Hepatocyte (in vitro differentiated cells): ENCODE data around the gene WDR1. TPM values are rescaled to one million over a fixed set of nuclear protein-coding genes. Genes with fewer than 3 reads are reported as not detected.

ENCODE experiments used
- DNase-seq: peaks from one replicate; pipeline ENCODE4 v3.0.0-alpha.2; 2016; ENCODE audit warnings: low spot score
- H2AFZ ChIP-seq: fragments of 200-600 bp; sonication (generic); 2 replicates; pipeline ENCODE4 v1.6.0; 2016; ENCODE audit warnings: antibody characterized with exemption, mild to moderate bottlenecking
- H3K27ac ChIP-seq: fragments of 200-600 bp; sonication (generic); 2 replicates; pipeline ENCODE4 v1.5.1; 2016; ENCODE audit warnings: mild to moderate bottlenecking
- H3K27me3 ChIP-seq: fragments of 200-600 bp; sonication (generic); 2 replicates; pipeline ENCODE4 v1.6.1; 2016
- H3K36me3 ChIP-seq: fragments of 200-600 bp; sonication (generic); replicated peaks from 2 replicates; pipeline ENCODE4 v1.5.1; 2016; ENCODE audit warnings: low read depth; ENCODE audit not compliant: insufficient read depth
- H3K4me1 ChIP-seq: fragments of 200-600 bp; sonication (generic); 2 replicates; pipeline ENCODE4 v1.5.1; 2016; ENCODE audit warnings: mild to moderate bottlenecking, moderate library complexity; ENCODE audit not compliant: insufficient read depth
- H3K4me2 ChIP-seq: fragments of 200-600 bp; sonication (generic); 2 replicates; pipeline ENCODE4 v1.6.0; 2016
- H3K4me3 ChIP-seq: fragments of 200-600 bp; sonication (generic); 2 replicates; pipeline ENCODE4 v1.5.1; 2016; ENCODE audit warnings: mild to moderate bottlenecking
- H3K79me2 ChIP-seq: fragments of 200-600 bp; sonication (generic); 2 replicates; pipeline ENCODE4 v1.6.0; 2017; ENCODE audit warnings: mild to moderate bottlenecking
- H3K9me2 ChIP-seq: fragments of 200-600 bp; sonication (generic); replicated peaks from 2 replicates; pipeline ENCODE4 v1.6.0; 2017; ENCODE audit warnings: mild to moderate bottlenecking; ENCODE audit not compliant: insufficient read depth
- H3K9me3 ChIP-seq: fragments of 200-600 bp; sonication (generic); 2 replicates; pipeline ENCODE4 v1.5.1; 2016; ENCODE audit warnings: low read depth, mild to moderate bottlenecking
- H4K20me1 ChIP-seq: fragments of 200-600 bp; sonication (generic); 2 replicates; pipeline ENCODE4 v1.6.0; 2016; ENCODE audit warnings: mild to moderate bottlenecking; ENCODE audit not compliant: insufficient read depth, poor library complexity, severe bottlenecking
- EZH2 ChIP-seq: fragments of 200-600 bp; sonication (generic); IDR thresholded peaks from 2 replicates; pipeline ENCODE4 v1.6.1; 2016; ENCODE audit warnings: antibody characterized with exemption, mild to moderate bottlenecking, borderline replicate concordance
- EZH2phosphoT487 ChIP-seq: fragments of 200-600 bp; sonication (generic); IDR thresholded peaks from one replicate; pipeline ENCODE4 v1.6.1; 2018; ENCODE audit warnings: antibody characterized with exemption, mild to moderate bottlenecking, low read depth, moderate library complexity; ENCODE audit not compliant: unreplicated experiment, severe bottlenecking
- WGBS: methylation state at CpG from one replicate; pipeline ENCODE4 v1.1.6; 2016; ENCODE audit warnings: low lambda C conversion rate; ENCODE audit errors: missing lambda C conversion rate; 5-methylcytosine and 5-hydroxymethylcytosine counted together
- polyA plus RNA-seq: library from polyadenylated mRNA; unstranded; fragments of >200 nt; fragmentation: Nextera tagmentation; extraction: Ambion mirVana; gene quantifications from 2 replicates; pipeline ENCODE4 v1.2.1, GENCODE V29; 2016
- total RNA-seq: library from RNA; depleted of rRNA; stranded (reverse); fragments of >200 nt; gene quantifications from 2 replicates; pipeline ENCODE4 v1.2.3, GENCODE V29; 2014
- TF ChIP-seq, protein P1 (sequence below): fragments of 200-600 bp; sonication (generic); IDR thresholded peaks from 2 replicates; pipeline ENCODE4 v1.5.1; 2016; ENCODE audit warnings: antibody characterized with exemption, mild to moderate bottlenecking; ENCODE audit not compliant: poor library complexity

WDR1 gene
- total and polyA plus RNA-seq, 2 experiments from 2014 or later, result 176 to 179 TPM

DNA sequence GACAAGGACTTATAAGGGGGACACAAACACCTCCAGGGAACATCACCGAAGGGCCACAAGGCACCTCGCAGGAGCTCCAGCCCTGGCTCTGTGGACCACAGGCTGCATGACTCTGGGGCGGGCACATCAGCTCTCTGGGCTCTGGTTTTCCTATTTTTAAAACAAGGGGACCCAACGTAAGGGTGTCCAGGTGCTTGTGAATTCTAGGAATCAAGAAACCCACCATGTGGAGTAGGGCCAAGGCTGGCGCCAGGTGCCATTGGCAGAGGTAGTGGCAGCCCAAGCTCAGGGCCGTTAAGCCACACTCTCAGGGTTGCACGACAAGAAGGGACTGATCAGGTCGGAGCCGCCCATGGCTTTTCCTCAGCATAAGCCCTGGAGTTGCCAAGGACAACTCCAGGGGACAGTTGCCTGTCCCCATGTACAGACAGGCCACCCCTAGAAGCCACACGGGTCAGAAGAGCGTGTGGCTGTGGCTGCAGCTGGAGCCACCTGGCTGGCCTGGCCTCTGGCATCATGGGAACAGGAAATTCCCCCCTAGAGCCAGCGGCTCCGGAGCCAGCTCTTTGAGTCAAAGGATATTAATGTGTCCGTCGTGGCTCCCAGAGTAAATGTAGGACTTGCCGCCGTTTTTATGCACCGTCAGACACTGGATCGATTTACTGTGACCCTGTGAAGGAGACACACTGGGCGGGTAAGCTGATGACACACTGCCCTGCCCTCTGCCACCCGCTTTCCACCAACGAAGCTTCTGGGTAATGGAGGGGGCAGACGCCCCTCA lies 32.5 kb downstream of the WDR1 start:
- peaks cover 9% of the 10 kb centered on the region for H4K20me1 ChIP-seq
- peaks cover 8% of the 10 kb centered on the region for H3K4me1 ChIP-seq
- WGBS, result 95% methylated on average over 23 of the region's 23 CpGs
- no peaks in the 10 kb centered on the region for H3K9me2 ChIP-seq
- no peak overlapping the region for H3K27ac ChIP-seq
- H3K4me3 ChIP-seq, result no peak overlapping the region
- H2AFZ ChIP-seq, result no peak overlapping the region
- H3K79me2 ChIP-seq, result peaks cover 8% of the 10 kb centered on the region
- TF ChIP-seq EZH2 (no peak), EZH2phosphoT487 (no peak)
- TF ChIP-seq, protein P1, sequence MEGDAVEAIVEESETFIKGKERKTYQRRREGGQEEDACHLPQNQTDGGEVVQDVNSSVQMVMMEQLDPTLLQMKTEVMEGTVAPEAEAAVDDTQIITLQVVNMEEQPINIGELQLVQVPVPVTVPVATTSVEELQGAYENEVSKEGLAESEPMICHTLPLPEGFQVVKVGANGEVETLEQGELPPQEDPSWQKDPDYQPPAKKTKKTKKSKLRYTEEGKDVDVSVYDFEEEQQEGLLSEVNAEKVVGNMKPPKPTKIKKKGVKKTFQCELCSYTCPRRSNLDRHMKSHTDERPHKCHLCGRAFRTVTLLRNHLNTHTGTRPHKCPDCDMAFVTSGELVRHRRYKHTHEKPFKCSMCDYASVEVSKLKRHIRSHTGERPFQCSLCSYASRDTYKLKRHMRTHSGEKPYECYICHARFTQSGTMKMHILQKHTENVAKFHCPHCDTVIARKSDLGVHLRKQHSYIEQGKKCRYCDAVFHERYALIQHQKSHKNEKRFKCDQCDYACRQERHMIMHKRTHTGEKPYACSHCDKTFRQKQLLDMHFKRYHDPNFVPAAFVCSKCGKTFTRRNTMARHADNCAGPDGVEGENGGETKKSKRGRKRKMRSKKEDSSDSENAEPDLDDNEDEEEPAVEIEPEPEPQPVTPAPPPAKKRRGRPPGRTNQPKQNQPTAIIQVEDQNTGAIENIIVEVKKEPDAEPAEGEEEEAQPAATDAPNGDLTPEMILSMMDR, result no peak
- H3K4me2 ChIP-seq, result no peak overlapping the region
- DNase-seq, result no peak
- H3K36me3 ChIP-seq, result no peaks in the 10 kb centered on the region
- no peaks in the 10 kb centered on the region for H3K27me3 ChIP-seq
- H3K9me3 ChIP-seq, result no peaks in the 10 kb centered on the region

DNA sequence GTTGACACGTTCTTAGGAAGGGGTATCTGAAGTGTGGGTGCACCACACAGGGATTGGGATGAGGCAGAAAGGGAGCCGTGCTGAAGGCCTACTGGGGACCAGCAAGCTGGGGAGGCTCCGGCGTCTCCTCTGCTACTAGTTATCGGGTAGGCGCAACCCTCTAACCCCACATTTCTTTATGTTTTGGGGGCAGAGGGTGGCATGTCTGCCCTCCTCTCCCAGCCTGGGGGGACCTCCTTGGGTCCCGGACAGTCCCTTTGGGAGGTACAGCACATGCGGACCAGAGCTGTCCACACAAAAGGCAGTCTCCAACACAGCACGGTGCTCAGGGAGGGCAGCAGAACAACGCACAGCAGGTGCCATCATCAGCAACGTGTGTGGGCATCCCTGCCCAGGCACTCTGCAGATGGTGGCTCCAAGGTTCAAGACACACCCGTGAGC lies 33.2 kb downstream of the WDR1 start:
- Histone ChIP-seq H3K9me2 (no peaks in the 10 kb centered on the region), H3K27me3 (no peaks in the 10 kb centered on the region), H3K27ac (no peak overlapping the region), H3K36me3 (no peaks in the 10 kb centered on the region), H3K4me1 (peaks cover 1% of the 10 kb centered on the region), H3K9me3 (no peaks in the 10 kb centered on the region), H3K4me2 (no peak overlapping the region), H3K4me3 (no peak overlapping the region), H2AFZ (no peak overlapping the region), H4K20me1 (peaks cover 3% of the 10 kb centered on the region), H3K79me2 (peaks cover 4% of the 10 kb centered on the region)
- no peak for TF ChIP-seq EZH2
- TF ChIP-seq, protein P1, result no peak
- no peak for TF ChIP-seq EZH2phosphoT487
- 95% methylated on average over 12 of the region's 12 CpGs for WGBS
- no peak for DNase-seq

DNA sequence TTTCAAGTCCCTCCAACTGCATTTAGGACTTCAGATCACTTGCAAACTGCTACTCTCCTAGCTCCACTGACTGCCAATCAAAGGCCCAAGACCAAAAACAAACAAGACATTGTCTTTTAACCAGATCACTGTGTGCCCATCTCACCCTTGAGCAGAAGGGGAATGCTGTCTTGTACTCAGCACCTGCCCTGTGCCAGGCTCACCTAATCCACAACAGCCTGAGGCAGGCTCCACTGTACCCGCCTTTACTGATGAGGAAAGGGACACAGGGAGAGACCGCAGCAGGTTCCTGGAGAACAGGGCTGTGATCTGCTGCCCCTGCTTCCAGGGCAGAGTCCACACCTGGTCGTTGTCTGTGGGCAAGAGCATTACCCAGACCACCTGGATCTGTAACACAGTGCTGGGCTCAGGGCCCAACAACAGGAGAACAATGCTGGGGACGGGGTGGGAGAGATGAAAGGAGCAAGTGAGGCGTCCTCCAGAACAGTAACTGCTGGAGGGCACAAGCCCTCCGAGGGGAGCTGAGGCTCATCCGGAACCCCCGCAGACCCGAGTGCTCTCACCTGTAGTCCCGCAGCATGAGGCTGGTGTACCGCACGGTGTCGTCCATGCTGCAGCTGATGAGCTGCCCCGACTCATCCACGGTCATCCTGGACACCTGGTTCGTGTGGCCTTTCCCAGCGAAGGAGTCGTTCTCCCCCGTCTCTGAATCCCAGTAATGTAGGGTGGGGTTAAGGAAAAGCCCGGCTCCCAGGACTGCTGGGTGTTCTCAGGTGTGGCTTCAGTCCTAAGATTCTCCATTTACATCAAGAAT lies 33.9 kb downstream of the WDR1 start:
- Histone ChIP-seq H3K4me2 (no peak overlapping the region), H3K27me3 (no peaks in the 10 kb centered on the region), H2AFZ (no peak overlapping the region), H4K20me1 (no peaks in the 10 kb centered on the region), H3K79me2 (no peaks in the 10 kb centered on the region), H3K4me1 (no peaks in the 10 kb centered on the region), H3K4me3 (no peak overlapping the region), H3K36me3 (no peaks in the 10 kb centered on the region), H3K9me2 (no peaks in the 10 kb centered on the region), H3K9me3 (no peaks in the 10 kb centered on the region), H3K27ac (no peak overlapping the region)
- TF ChIP-seq, protein P1, result no peak
- TF ChIP-seq EZH2phosphoT487 (no peak), EZH2 (no peak)
- DNase-seq, result no peak
- WGBS, result 95% methylated on average over 20 of the region's 20 CpGs
